SKM-1 (cell line): Measurements from ENCODE around the gene GAD2.
A peak's percentile ranks its signal among the peaks of the same experiment; 100 is the strongest.
"Not testable (repeated sequence)": the region's sequence is repeated elsewhere in the genome, so short reads cannot be mapped to it uniquely, and the experiment has no call there.

Source experiments
- DNase-seq: peaks from one replicate; lab custom pipeline; 2025; ENCODE audit not compliant: unreplicated experiment; lab: John Stamatoyannopoulos, UW

Gene GAD2

DNA sequence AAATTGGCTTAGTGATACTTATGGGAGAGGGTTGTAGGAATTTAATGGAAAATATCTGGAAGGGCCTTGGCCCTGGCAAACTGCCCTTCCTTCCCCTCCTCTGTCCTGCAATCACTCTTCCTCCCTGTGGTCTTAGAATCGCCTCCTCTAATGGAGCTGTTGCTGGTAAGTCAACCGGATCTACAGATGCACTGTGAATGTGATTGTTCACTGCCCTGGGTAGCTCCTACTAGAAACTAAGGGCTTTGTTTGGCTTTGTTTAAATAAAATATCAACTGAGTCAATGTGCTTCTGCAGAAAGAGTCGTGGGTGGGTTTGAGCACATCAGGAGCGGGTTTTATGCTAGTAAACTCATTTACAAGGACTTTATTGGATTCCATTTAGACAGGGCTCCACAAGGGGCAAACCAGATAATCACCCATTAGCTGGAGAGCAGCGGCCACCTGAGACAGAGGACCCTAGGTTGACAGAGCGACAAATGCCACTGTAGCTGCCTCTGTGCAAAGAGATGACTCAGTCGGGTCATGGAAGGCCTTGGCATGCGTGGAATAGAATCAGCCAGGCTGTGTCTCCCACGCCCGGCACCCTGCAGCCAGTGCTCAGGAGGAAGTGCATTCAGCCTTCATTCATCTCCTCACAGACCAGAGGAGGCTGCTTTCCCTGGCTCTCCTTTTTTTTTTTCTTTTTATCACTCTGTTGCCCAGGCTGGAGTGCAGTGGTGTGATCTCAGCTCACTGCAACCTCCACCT lies 97.9 kb downstream of the GAD2 start:
- DNase-seq, result no peak

DNA sequence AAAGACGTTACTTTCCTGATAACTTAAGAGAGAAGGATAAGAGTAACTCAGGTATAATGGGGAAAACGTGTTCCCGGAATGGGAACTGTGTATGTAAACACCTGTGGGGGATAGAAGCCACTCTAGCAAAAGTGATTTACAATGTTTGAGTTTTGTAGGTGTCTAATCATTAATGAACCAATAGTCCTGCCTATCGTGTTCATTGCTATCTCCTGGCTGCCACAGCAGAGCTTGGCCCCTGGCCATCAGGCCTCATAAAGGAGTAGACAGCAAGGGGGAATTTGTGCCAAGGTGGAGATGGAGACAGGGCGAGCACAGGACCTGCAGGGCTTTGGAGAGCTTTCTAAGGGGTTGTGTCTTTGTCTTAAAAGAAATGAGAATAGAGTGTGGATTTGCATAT lies 102.1 kb downstream of the GAD2 start:
- DNase-seq, result no peak

DNA sequence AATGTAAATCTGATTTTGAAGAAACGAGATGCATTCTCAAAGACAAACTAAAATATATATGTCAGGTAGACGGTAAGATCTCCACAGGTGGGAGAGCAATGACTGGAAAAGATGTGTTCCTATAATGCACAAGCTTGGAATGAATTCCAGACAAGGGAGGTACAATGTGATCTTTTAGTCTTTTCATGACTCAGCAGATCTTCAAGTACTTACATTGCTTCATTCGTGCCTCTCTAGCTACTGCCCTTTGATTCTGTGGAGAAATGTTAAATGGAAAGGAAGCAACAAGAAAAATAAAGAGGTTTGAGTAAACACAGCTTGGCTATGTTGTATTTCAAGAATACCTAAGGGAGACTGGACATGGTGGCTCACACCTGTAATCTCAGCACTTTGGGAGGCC lies 106.6 kb downstream of the GAD2 start:
- DNase-seq, result no peak

DNA sequence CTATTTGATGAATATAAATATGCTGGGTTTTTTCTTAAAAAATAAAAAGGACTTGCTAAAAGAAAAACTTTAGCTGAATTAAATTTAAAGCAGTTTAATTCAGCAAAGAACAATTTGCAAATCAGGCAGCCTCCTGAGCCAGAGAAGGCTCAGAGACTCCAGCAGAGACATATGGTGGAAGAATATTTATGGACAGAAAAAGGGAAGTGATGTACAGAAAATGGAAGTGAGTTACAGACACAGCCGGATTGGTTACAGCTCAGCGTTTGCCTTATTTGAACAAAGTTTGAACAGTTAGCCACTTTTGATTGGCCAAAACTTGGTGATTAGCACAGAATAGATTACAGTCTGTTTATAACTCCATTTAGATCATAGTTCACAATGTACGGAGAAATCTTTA lies 110.3 kb downstream of the GAD2 start:
- no peak for DNase-seq

DNA sequence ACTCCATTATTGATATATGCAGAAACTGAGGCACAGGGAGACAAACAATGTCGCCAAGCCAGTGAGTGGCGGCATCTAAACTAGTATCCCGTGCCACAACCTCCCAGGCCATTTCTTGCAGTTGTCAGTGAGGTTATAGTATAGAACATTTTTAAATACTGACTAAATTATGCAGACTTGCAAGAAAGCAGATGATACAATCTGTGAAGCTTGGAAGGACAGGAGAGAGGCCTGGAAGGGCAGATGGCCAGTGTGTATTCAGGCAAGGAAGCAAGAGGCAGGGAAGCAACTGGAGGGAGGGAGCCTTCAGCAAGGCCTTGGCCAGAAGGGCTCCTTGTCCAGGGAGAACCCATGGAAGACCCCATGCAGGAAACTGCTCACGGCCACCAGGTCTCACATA lies 111.2 kb downstream of the GAD2 start:
- no peak for DNase-seq

DNA sequence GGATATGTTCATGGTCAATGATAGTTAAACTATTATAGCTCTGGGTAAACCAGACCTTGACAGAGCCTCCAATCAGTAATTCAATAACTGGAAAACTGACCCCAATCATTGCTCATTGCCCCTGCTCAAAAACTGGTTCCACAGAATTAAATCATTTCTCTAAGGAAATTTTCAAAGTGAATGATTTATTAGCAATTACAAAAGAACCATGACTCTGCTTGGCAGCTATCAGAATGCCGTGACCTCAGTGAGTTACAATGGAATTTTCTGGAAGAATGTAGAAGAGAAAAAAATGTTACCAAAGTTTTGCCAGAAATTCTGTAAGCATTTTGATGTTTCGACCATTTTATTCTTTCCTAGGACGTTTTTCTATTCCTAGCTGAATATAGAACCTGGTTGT lies 114.8 kb downstream of the GAD2 start:
- DNase-seq, result no peak

DNA sequence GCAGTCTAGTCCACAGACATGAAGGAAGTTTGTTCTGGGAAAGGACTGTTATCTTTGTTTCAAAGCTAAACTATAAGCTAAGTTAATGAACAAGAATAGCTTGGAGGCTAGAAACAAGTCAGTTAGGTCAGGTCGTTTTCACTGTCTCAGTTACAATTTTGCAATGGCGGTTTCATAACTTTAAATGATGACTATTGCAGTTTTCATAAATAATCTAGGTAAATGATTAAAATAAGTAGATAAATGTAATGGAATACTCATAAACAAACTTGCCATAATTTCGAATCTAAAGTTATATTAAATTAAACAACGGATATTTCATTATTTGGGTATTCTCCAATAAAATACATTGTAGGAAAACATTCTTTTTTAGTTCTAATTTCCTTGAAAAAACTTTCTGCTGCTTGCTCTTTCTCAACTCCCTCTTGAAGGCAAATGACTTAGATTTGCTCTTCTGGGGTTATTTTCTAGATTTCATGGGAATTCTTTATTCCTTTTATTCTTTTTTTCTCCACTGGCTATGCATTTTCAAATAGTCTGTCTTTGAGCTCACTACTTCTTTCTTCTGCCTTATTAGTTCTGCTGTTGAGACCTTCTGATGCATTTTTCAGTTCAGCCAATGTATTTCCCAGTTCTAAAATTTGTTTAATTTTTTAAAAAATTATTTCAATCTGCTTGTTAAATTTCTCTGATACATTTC lies 117.8 kb downstream of the GAD2 start:
- DNase-seq, result no peak

DNA sequence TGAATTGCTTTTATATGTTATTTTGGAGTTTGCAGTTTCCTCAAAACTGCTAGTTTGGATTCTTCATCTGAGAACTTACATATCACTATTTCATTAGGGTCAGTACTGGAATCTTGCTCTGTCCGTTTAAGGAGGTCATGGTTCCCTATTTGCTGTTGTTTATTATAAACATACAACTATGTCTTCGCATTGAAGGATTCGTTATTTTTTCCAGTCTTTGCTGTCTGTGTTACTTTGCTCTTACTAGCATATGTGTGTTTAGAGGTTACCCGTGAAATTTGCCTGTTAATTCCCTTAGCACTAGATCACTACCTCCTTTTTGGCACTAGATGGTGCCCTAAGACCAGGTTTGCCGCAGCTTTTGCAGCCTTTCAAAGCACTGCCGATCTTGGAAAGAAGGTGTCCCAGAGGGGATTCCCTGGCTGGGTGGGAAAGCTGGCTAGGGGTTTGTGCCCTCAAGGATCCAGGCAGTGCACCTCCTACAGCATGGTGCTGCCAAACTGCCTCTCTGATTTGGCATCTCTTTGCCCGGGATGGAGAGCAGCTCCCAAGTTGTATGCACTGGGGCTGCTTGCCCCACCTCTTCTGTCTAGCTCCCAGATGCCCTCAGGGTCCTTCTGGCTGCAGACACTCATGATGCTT lies 118.5 kb downstream of the GAD2 start:
- peak; percentile 29 for DNase-seq

DNA sequence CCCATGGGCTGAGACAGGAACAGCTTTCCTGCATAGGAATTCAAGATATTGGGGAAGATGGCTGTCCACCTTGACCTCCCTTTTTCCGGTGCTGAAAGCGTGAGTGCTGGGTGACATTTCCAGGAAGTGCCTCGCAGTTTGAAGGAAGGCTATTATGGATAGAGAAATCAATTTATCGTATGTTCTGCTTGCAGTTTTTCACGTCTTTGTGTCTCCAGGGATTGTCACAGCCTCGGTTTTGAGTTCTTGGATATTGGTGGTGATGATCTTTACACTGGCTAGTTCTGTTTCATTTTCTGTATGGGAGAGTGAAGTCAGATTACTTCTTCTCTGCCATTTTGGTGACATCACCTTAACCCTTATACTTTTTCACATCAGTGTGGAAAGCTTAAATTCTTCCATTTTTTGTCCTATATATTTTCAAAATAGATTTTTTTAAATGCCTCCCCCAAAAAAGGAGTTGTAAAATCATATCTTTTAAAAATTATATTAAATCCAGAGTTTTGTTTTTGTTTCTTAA lies 119.1 kb downstream of the GAD2 start:
- no peak for DNase-seq

DNA sequence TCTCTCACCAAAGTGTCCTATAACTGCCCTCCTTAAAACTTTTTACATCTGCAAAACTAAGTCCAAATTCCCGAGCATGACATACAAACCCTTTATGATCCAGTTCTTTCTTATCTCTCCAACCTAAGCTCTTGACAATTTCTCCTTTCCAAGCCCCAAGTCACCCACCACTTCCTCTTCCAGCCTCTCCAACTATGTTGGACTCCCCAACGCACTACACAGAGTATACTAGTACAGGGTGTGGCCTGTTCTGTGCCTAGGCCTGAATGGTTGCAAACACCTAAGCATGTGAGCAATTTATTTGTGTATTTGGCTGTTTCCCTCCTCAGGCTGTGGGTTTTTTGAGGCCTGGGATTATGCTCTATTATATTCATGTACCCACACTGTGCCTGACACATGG lies 120.4 kb downstream of the GAD2 start:
- DNase-seq, result peak; percentile 46

DNA sequence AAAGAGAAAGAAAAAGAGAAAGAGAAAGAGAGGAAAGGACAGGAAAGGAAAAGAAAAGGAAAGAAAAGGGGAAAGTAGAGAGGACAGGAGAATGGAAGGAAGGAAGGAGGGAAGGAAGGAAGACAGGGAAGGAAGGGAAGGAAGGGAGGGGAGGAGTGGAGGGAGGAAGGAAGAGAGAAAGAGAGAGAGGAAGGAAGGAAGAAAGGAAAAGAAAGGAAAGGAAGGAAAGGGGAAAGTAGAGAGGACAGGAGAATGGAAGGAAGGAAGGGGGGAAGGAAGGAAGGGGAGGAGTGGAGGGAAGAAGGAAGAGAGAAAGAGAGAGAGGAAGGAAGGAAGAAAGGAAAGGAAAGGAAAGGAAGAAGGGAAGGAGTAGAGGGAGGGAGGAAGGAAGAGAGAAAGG lies 125.1 kb downstream of the GAD2 start:
- DNase-seq, result no peak

DNA sequence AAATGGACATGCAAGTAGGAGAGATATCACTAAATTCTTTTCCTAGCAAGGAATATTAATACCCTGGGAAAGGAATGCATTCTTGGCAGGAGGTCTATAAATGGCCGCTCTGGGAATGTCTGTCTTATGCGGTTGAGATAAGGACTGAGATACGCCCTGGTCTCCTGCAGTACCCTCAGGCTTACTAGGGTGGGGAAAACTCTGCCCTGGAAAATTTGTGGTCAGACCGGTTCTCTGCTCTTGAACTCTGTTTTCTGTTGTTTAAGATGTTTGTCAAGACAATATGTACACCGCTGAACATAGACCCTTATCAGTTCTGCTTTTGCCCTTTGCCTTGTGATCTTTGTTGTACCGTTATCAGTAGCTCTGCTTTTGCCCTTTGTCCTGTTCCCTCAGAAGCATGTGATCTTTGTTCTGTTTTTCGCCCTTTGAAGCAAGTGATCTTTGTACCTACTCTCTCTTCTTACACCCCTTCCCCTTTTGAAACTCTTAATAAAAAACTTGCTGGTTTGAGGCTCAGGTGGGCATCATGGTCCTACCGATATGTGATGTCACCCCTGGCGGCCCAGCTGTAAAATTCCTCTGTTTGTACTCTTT lies 132.3 kb downstream of the GAD2 start:
- not testable (repeated sequence) for DNase-seq
